GM12872 (cell line): ENCODE measurements around the gene F2RL1.

Experiments
- CTCF ChIP-seq: IDR thresholded peaks from 3 replicates; pipeline ENCODE4 v1.5.1; 2011; ENCODE audit warnings: low read depth, mild to moderate bottlenecking, low read length, moderate library complexity; ENCODE audit not compliant: insufficient read depth

F2RL1 gene

GRCh38 chr5:76801159-76801802, 17.5 kb upstream of the F2RL1 start:
- TF ChIP-seq CTCF: no peak

- TF ChIP-seq CTCF: no peak
Observed at GRCh38 chr5:76801803-76802195, 17.0 kb upstream of the F2RL1 start.

- no peak for TF ChIP-seq CTCF
Observed at GRCh38 chr5:76804266-76804665, 14.6 kb upstream of the F2RL1 start.

- TF ChIP-seq CTCF: no peak
Observed at GRCh38 chr5:76805821-76806505, 12.9 kb upstream of the F2RL1 start.

- no peak for TF ChIP-seq CTCF
Observed at GRCh38 chr5:76807296-76807695, 11.5 kb upstream of the F2RL1 start.

- TF ChIP-seq CTCF: no peak
Observed at GRCh38 chr5:76808141-76808691, 10.6 kb upstream of the F2RL1 start.

- TF ChIP-seq CTCF: no peak
Observed at GRCh38 chr5:76809141-76809540, 9.7 kb upstream of the F2RL1 start.
